Keratinocyte (primary cell): ENCODE results near the gene MS4A3. TPM values are rescaled to one million over a fixed set of nuclear protein-coding genes. Genes with fewer than 3 reads are reported as not detected.

Experiments used
- DNase-seq: peaks from one replicate; pipeline ENCODE4 v3.0.0-alpha.2; 2011; ENCODE audit warnings: low read depth, missing footprints, low spot score
- FAIRE-seq: peaks from 2 replicates; lab custom pipeline; 2011; peaks lifted over from hg19 to GRCh38; lab: Jason Lieb, UNC
- H2AFZ ChIP-seq: 2 replicates; pipeline ENCODE4 v1.6.0; 2012; ENCODE audit warnings: low read length, control low read depth, inconsistent platforms; ENCODE audit not compliant: control insufficient read depth
- H3K27ac ChIP-seq: 2 replicates; pipeline ENCODE4 v1.5.1; 2011; ENCODE audit warnings: low read length; ENCODE audit not compliant: control insufficient read depth, insufficient read depth
- H3K27me3 ChIP-seq: 3 replicates; pipeline ENCODE4 v1.6.0; 2011; ENCODE audit warnings: low read length; ENCODE audit not compliant: control insufficient read depth, insufficient read depth; ENCODE audit errors: extremely low read depth
- H3K36me3 ChIP-seq, 2 experiments: 2 replicates in 1 of 2; 3 replicates in 1 of 2; pipeline ENCODE4 v1.5.1; 2011; ENCODE audit warnings: low read length in 2 of 2, mild to moderate bottlenecking in 1 of 2; ENCODE audit not compliant: control insufficient read depth in 2 of 2, insufficient read depth in 2 of 2; ENCODE audit errors: extremely low read depth in 1 of 2
- H3K4me1 ChIP-seq: 3 replicates; pipeline ENCODE4 v1.5.1; 2011; ENCODE audit warnings: low read length; ENCODE audit not compliant: control insufficient read depth, insufficient read depth; ENCODE audit errors: extremely low read depth
- H3K4me2 ChIP-seq: 3 replicates; pipeline ENCODE4 v1.6.0; 2011; ENCODE audit warnings: low read depth, low read length; ENCODE audit not compliant: control insufficient read depth, insufficient read depth; ENCODE audit errors: extremely low read depth
- H3K4me3 ChIP-seq, 3 experiments: fragments of 200-600 bp in 1 of 3; sonication (generic) in 1 of 3; 2 replicates in 2 of 3; 3 replicates in 1 of 3; pipeline ENCODE4 v1.5.1; 2011 to 2016; ENCODE audit warnings: low read length in 3 of 3, mild to moderate bottlenecking in 3 of 3, control low read depth in 2 of 3, inconsistent platforms in 1 of 3, low read depth in 1 of 3, mixed read lengths in 1 of 3, mixed run types in 1 of 3, moderate library complexity in 1 of 3; ENCODE audit not compliant: control insufficient read depth in 2 of 3, insufficient read depth in 2 of 3; ENCODE audit errors: extremely low read depth in 1 of 3
- H3K79me2 ChIP-seq: 2 replicates; pipeline ENCODE4 v1.6.0; 2012; ENCODE audit warnings: low read length; ENCODE audit not compliant: control insufficient read depth, insufficient read depth
- H3K9ac ChIP-seq: 3 replicates; pipeline ENCODE4 v1.6.0; 2011; ENCODE audit warnings: low read length; ENCODE audit not compliant: control insufficient read depth, insufficient read depth; ENCODE audit errors: extremely low read depth
- H3K9me1 ChIP-seq: 3 replicates; pipeline ENCODE4 v1.6.0; 2011; ENCODE audit warnings: low read length; ENCODE audit not compliant: control insufficient read depth, insufficient read depth; ENCODE audit errors: extremely low read depth
- H3K9me3 ChIP-seq: 2 replicates; pipeline ENCODE4 v1.5.1; 2012; ENCODE audit warnings: low read depth, low read length; ENCODE audit not compliant: control insufficient read depth
- H4K20me1 ChIP-seq: 3 replicates; pipeline ENCODE4 v1.6.0; 2011; ENCODE audit warnings: low read length; ENCODE audit not compliant: control insufficient read depth, insufficient read depth; ENCODE audit errors: extremely low read depth
- EZH2 ChIP-seq: IDR thresholded peaks from one replicate; pipeline ENCODE4 v1.6.1; 2012; ENCODE audit warnings: inconsistent platforms, mild to moderate bottlenecking, low read length, moderate library complexity
- dilution Hi-C: fragments of 300-500 bp; cut with MboI; formaldehyde crosslinking; loops from one replicate; pipeline ENCODE4 v1.7.0; 2020; ENCODE audit warnings: low sequenced_read_pairs; ENCODE audit not compliant: extremely low pct_ligation_motif_present
- polyA plus RNA-seq, 5 experiments: library from polyadenylated mRNA; depleted of rRNA in 3 of 5; stranded (reverse) in 3 of 5; stranded (forward) in 1 of 5; unstranded in 1 of 5; fragments of >200 nt; gene quantifications; 1 replicate in 1 of 5; 2 replicates in 3 of 5; 3 replicates in 1 of 5; pipeline versions ENCODE4 v1.2.1 to v1.2.3, GENCODE V29; 2011 to 2012; ENCODE audit warnings: missing spikeins in 2 of 5, low read depth in 1 of 5, low replicate concordance in 1 of 5
- TF ChIP-seq, protein P1 (sequence below), 3 experiments: IDR thresholded peaks in 1 of 3; conservative IDR thresholded peaks in 1 of 3; optimal IDR thresholded peaks in 1 of 3; 2 replicates in 2 of 3; 3 replicates in 1 of 3; pipeline versions ENCODE3 to v1.5.1; 2011; ENCODE audit warnings: low read length in 3 of 3, mild to moderate bottlenecking in 3 of 3, moderate library complexity in 2 of 3, control low read depth in 1 of 3, inconsistent platforms in 1 of 3; ENCODE audit not compliant: insufficient read depth in 2 of 3; ENCODE audit errors: extremely low read depth in 1 of 3

The MS4A3 gene
- polyA plus RNA-seq, 1 donor (not counting 4 experiments of a cell fraction or from before 2014, with no cell fraction given), result not detected

GRCh38 chr11:60077981-60078380 lies 21.5 kb downstream of the MS4A3 start:
- no peak for DNase-seq
- Histone ChIP-seq H3K4me1 (no peaks in the 10 kb centered on the region), H3K36me3 (no peaks in the 10 kb centered on the region), H3K9ac (no peak overlapping the region), H3K4me3 (no peak overlapping the region), H4K20me1 (no peaks in the 10 kb centered on the region), H3K9me1 (no peaks in the 10 kb centered on the region), H2AFZ (no peak overlapping the region), H3K4me2 (no peak overlapping the region), H3K27ac (no peak overlapping the region), H3K27me3 (no peaks in the 10 kb centered on the region), H3K79me2 (no peaks in the 10 kb centered on the region), H3K9me3 (no peaks in the 10 kb centered on the region)
- dilution Hi-C loops, result no loop called here
- no peak for TF ChIP-seq EZH2
- TF ChIP-seq, protein P1, sequence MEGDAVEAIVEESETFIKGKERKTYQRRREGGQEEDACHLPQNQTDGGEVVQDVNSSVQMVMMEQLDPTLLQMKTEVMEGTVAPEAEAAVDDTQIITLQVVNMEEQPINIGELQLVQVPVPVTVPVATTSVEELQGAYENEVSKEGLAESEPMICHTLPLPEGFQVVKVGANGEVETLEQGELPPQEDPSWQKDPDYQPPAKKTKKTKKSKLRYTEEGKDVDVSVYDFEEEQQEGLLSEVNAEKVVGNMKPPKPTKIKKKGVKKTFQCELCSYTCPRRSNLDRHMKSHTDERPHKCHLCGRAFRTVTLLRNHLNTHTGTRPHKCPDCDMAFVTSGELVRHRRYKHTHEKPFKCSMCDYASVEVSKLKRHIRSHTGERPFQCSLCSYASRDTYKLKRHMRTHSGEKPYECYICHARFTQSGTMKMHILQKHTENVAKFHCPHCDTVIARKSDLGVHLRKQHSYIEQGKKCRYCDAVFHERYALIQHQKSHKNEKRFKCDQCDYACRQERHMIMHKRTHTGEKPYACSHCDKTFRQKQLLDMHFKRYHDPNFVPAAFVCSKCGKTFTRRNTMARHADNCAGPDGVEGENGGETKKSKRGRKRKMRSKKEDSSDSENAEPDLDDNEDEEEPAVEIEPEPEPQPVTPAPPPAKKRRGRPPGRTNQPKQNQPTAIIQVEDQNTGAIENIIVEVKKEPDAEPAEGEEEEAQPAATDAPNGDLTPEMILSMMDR (optimal IDR thresholded peaks at IDR 0.05 in 1 of 3, IDR thresholded peaks at IDR 0.05 in 1 of 3, conservative IDR thresholded peaks at IDR 0.05 in 1 of 3; ENCODE audit: extremely low read depth in 1 of 3, insufficient read depth in 2 of 3, low read length in 3 of 3), result no peak
- FAIRE-seq, result no peak

- no peak overlapping the region for H3K9ac ChIP-seq
- no peaks in the 10 kb centered on the region for H3K9me3 ChIP-seq
- no peaks in the 10 kb centered on the region for H3K4me1 ChIP-seq
- H2AFZ ChIP-seq, result no peak overlapping the region
- no peak overlapping the region for H3K4me2 ChIP-seq
- DNase-seq, result no peak
- no peaks in the 10 kb centered on the region for H3K27me3 ChIP-seq
- TF ChIP-seq, protein P1 (optimal IDR thresholded peaks at IDR 0.05 in 1 of 3, IDR thresholded peaks at IDR 0.05 in 1 of 3, conservative IDR thresholded peaks at IDR 0.05 in 1 of 3; ENCODE audit: extremely low read depth in 1 of 3, insufficient read depth in 2 of 3, low read length in 3 of 3), result no peak
- TF ChIP-seq EZH2, result no peak
- no peak overlapping the region for H3K27ac ChIP-seq
- H3K79me2 ChIP-seq, result no peaks in the 10 kb centered on the region
- no peak overlapping the region for H3K4me3 ChIP-seq
- H4K20me1 ChIP-seq, result no peaks in the 10 kb centered on the region
- dilution Hi-C loops, result no loop called here
- no peaks in the 10 kb centered on the region for H3K9me1 ChIP-seq
- FAIRE-seq, result no peak
- no peaks in the 10 kb centered on the region for H3K36me3 ChIP-seq
Observed at GRCh38 chr11:60078745-60079144, 22.3 kb downstream of the MS4A3 start.
